NT2/D1 (cell line): ENCODE data around the gene IL20.

Experiments used
- SUZ12 ChIP-seq: IDR thresholded peaks from 2 replicates; pipeline ENCODE4 v1.6.1; 2011; ENCODE audit not compliant: insufficient read length, insufficient read depth; ENCODE audit errors: extremely low read depth
- YY1 ChIP-seq: IDR thresholded peaks from 2 replicates; pipeline ENCODE4 v1.6.1; 2011; ENCODE audit not compliant: insufficient read length, insufficient read depth
- ZNF274 ChIP-seq: IDR thresholded peaks from 2 replicates; pipeline ENCODE4 v1.6.1; 2011; ENCODE audit warnings: mild to moderate bottlenecking, low read depth, low read length

- no peak for TF ChIP-seq ZNF274
- TF ChIP-seq SUZ12: no peak
- no peak for TF ChIP-seq YY1
These were observed 13.0 kb downstream of the IL20 start for GRCh38 chr1:206878456-206878855.
